RWPE2 (cell line): ENCODE data around the gene NMT2.

Source experiments
- ATAC-seq: fragments of 200-7000 bp; cut with Tn5 transposase; 3 replicates; pipeline ENCODE4 v1.9.1; 2021; ENCODE audit warnings: low read depth
- DNase-seq: peaks from one replicate; pipeline ENCODE4 v3.0.0-alpha.2; 2020; ENCODE audit warnings: low spot score
- H3K27ac ChIP-seq: fragments of 450-650 bp; 2 replicates; pipeline ENCODE4 v1.5.1; 2017; ENCODE audit warnings: mild to moderate bottlenecking; ENCODE audit not compliant: poor library complexity, severe bottlenecking
- H3K27me3 ChIP-seq: fragments of 250-450 bp; sonication (Bioruptor Pico); 2 replicates; pipeline ENCODE4 v1.5.1; 2021; ENCODE audit warnings: mild to moderate bottlenecking, moderate library complexity; ENCODE audit not compliant: insufficient read depth, poor library complexity, severe bottlenecking
- H3K36me3 ChIP-seq: fragments of 250-450 bp; sonication (Bioruptor Pico); 2 replicates; pipeline ENCODE4 v1.5.1; 2020; ENCODE audit warnings: low read depth, mild to moderate bottlenecking, moderate library complexity
- H3K4me1 ChIP-seq: fragments of 250-450 bp; sonication (Bioruptor Pico); 2 replicates; pipeline ENCODE4 v1.5.1; 2021; ENCODE audit warnings: mild to moderate bottlenecking, moderate library complexity; ENCODE audit not compliant: insufficient read depth, poor library complexity, severe bottlenecking
- H3K4me3 ChIP-seq: fragments of 250-450 bp; sonication (Bioruptor Pico); 2 replicates; pipeline ENCODE4 v1.5.1; 2021; ENCODE audit warnings: mild to moderate bottlenecking, moderate library complexity; ENCODE audit not compliant: severe bottlenecking
- H3K9me3 ChIP-seq: fragments of 250-450 bp; sonication (Bioruptor Pico); 2 replicates; pipeline ENCODE4 v1.5.1; 2021; ENCODE audit warnings: mild to moderate bottlenecking, moderate library complexity; ENCODE audit not compliant: severe bottlenecking
- CTCF ChIP-seq: fragments of 450-650 bp; IDR thresholded peaks from one replicate; pipeline ENCODE4 v1.5.1; 2017; ENCODE audit warnings: mild to moderate bottlenecking, moderate library complexity; ENCODE audit not compliant: poor library complexity, severe bottlenecking

NMT2 gene

GRCh38 chr10:15113766-15114165 is 54.7 kb downstream of the NMT2 start:
- H3K4me1 ChIP-seq: no peaks in the 10 kb centered on the region
- H3K9me3 ChIP-seq: no peaks in the 10 kb centered on the region
- TF ChIP-seq CTCF: no peak
- no peak for DNase-seq
- no peak overlapping the region for H3K4me3 ChIP-seq
- no peak overlapping the region for H3K27ac ChIP-seq
- no peak for ATAC-seq
- H3K36me3 ChIP-seq: peaks cover 41% of the 10 kb centered on the region
- H3K27me3 ChIP-seq: no peaks in the 10 kb centered on the region

GRCh38 chr10:15112657-15113056 is 55.8 kb downstream of the NMT2 start:
- no peak for ATAC-seq
- Histone ChIP-seq H3K27ac (no peak overlapping the region), H3K9me3 (no peaks in the 10 kb centered on the region), H3K4me3 (no peak overlapping the region), H3K4me1 (no peaks in the 10 kb centered on the region), H3K36me3 (peaks cover 39% of the 10 kb centered on the region), H3K27me3 (no peaks in the 10 kb centered on the region)
- no peak for TF ChIP-seq CTCF
- no peak for DNase-seq

- Histone ChIP-seq H3K27ac (no peak overlapping the region), H3K4me1 (no peaks in the 10 kb centered on the region), H3K4me3 (no peak overlapping the region), H3K27me3 (no peaks in the 10 kb centered on the region), H3K9me3 (no peaks in the 10 kb centered on the region), H3K36me3 (peaks cover 66% of the 10 kb centered on the region)
- peak; percentile 94 for TF ChIP-seq CTCF
- no peak for DNase-seq
- peak; percentile 98 for ATAC-seq
Measured at GRCh38 chr10:15106352-15107013, 62.0 kb downstream of the NMT2 start.

GRCh38 chr10:15103513-15103912 is 65.0 kb downstream of the NMT2 start:
- DNase-seq: no peak

More at GRCh38 chr10:15103513-15103912, 65.0 kb downstream of the NMT2 start:
- H3K27me3 ChIP-seq: no peaks in the 10 kb centered on the region
- ATAC-seq: no peak
- H3K27ac ChIP-seq: no peak overlapping the region
- H3K36me3 ChIP-seq: peaks cover 66% of the 10 kb centered on the region
- peaks cover 6% of the 10 kb centered on the region for H3K4me1 ChIP-seq
- no peak for TF ChIP-seq CTCF
- H3K4me3 ChIP-seq: no peak overlapping the region
- H3K9me3 ChIP-seq: no peaks in the 10 kb centered on the region
